H9 (cell line): ENCODE results near the gene SPOCD1. TPM values are rescaled to one million over a fixed set of nuclear protein-coding genes. Genes with fewer than 3 reads are reported as not detected.

Experiments used
- DNase-seq: peaks from one replicate; pipeline ENCODE4 v3.0.0-alpha.2; 2017
- H2AFZ ChIP-seq: one replicate; pipeline ENCODE4 v1.6.1; 2013; ENCODE audit warnings: mild to moderate bottlenecking, low read length, control low read depth, moderate library complexity
- H2AK5ac ChIP-seq: 2 replicates; pipeline ENCODE4 v1.6.1; 2013; ENCODE audit warnings: low read length, control low read depth, mixed read lengths; ENCODE audit not compliant: insufficient read length
- H2BK120ac ChIP-seq: one replicate; pipeline ENCODE4 v1.6.1; 2013; ENCODE audit warnings: low read depth, mild to moderate bottlenecking, low read length, control low read depth, inconsistent platforms; ENCODE audit not compliant: poor library complexity, severe bottlenecking
- H2BK12ac ChIP-seq: 2 replicates; pipeline ENCODE4 v1.6.1; 2013; ENCODE audit warnings: low read length, control low read depth, mixed read lengths, low read depth; ENCODE audit not compliant: insufficient read length
- H2BK15ac ChIP-seq: 2 replicates; pipeline ENCODE4 v1.6.1; 2013; ENCODE audit warnings: low read depth, low read length, control low read depth
- H2BK20ac ChIP-seq: one replicate; pipeline ENCODE4 v1.6.1; 2013; ENCODE audit warnings: low read depth, mild to moderate bottlenecking, low read length, control low read depth, inconsistent platforms; ENCODE audit not compliant: poor library complexity, severe bottlenecking
- H2BK5ac ChIP-seq: 2 replicates; pipeline ENCODE4 v1.6.1; 2013; ENCODE audit warnings: low read length, control low read depth, mixed read lengths; ENCODE audit not compliant: insufficient read length
- H3K14ac ChIP-seq: 2 replicates; pipeline ENCODE4 v1.6.1; 2013; ENCODE audit warnings: low read length, control low read depth; ENCODE audit not compliant: insufficient read depth
- H3K18ac ChIP-seq: 2 replicates; pipeline ENCODE4 v1.6.1; 2013; ENCODE audit warnings: low read depth, mild to moderate bottlenecking, mixed read lengths, low read length, control low read depth; ENCODE audit not compliant: insufficient read length
- H3K23ac ChIP-seq: 2 replicates; pipeline ENCODE4 v1.6.1; 2013; ENCODE audit warnings: low read length, control low read depth, mixed read lengths, low read depth; ENCODE audit not compliant: insufficient read length
- H3K23me2 ChIP-seq: 2 replicates; pipeline ENCODE4 v1.6.1; 2013; ENCODE audit warnings: low read depth, mild to moderate bottlenecking, mixed read lengths, low read length, control low read depth; ENCODE audit not compliant: insufficient read length, poor library complexity, severe bottlenecking
- H3K27ac ChIP-seq: 2 replicates; pipeline ENCODE4 v1.5.1; 2013; ENCODE audit warnings: low read length, control low read depth, mixed read lengths, low read depth; ENCODE audit not compliant: insufficient read length
- H3K27me3 ChIP-seq: 2 replicates; pipeline ENCODE4 v1.6.1; 2013; ENCODE audit warnings: low read length, control low read depth, inconsistent platforms; ENCODE audit not compliant: insufficient read depth
- H3K4ac ChIP-seq: 2 replicates; pipeline ENCODE4 v1.6.1; 2013; ENCODE audit warnings: low read depth, mild to moderate bottlenecking, control low read depth, inconsistent platforms, low read length, moderate library complexity
- H3K4me1 ChIP-seq: 2 replicates; pipeline ENCODE4 v1.6.1; 2013; ENCODE audit warnings: low read length, control low read depth, inconsistent platforms; ENCODE audit not compliant: insufficient read depth
- H3K4me2 ChIP-seq: 2 replicates; pipeline ENCODE4 v1.6.1; 2013; ENCODE audit warnings: low read length, control low read depth, mixed read lengths; ENCODE audit not compliant: insufficient read length, insufficient read depth
- H3K56ac ChIP-seq: 2 replicates; pipeline ENCODE4 v1.6.1; 2013; ENCODE audit warnings: low read depth, mild to moderate bottlenecking, mixed read lengths, low read length, control low read depth; ENCODE audit not compliant: insufficient read length
- H3K79me1 ChIP-seq: 2 replicates; pipeline ENCODE4 v1.6.1; 2013; ENCODE audit warnings: low read depth, mild to moderate bottlenecking, moderate library complexity, low read length, control low read depth, inconsistent platforms; ENCODE audit not compliant: insufficient read depth, poor library complexity, severe bottlenecking
- H3K79me2 ChIP-seq: 2 replicates; pipeline ENCODE4 v1.6.1; 2013; ENCODE audit warnings: low read length, control low read depth, inconsistent platforms; ENCODE audit not compliant: insufficient read depth
- H3K9ac ChIP-seq: 2 replicates; pipeline ENCODE4 v1.6.1; 2013; ENCODE audit warnings: low read length, control low read depth, mixed read lengths; ENCODE audit not compliant: insufficient read length; ENCODE audit errors: extremely low read depth
- H3K9me3 ChIP-seq: one replicate; pipeline ENCODE4 v1.6.1; 2013; ENCODE audit warnings: low read depth, low read length, inconsistent platforms; ENCODE audit not compliant: control insufficient read depth
- H3T11ph ChIP-seq: one replicate; pipeline ENCODE4 v1.6.1; 2013; ENCODE audit warnings: mild to moderate bottlenecking, low read length, control low read depth, inconsistent platforms
- H4K20me1 ChIP-seq: one replicate; pipeline ENCODE4 v1.6.1; 2013; ENCODE audit not compliant: control insufficient read depth, insufficient read length, insufficient read depth
- H4K5ac ChIP-seq: 2 replicates; pipeline ENCODE4 v1.6.1; 2013; ENCODE audit warnings: low read depth, mild to moderate bottlenecking, mixed read lengths, low read length, control low read depth; ENCODE audit not compliant: insufficient read length
- H4K8ac ChIP-seq: replicated peaks from 2 replicates; pipeline ENCODE4 v1.6.1; 2013; ENCODE audit warnings: low read length, control low read depth, mixed read lengths, low read depth; ENCODE audit not compliant: insufficient read length
- H4K91ac ChIP-seq: 2 replicates; pipeline ENCODE4 v1.6.1; 2013; ENCODE audit warnings: low read depth, mild to moderate bottlenecking, moderate library complexity, mixed read lengths, low read length, control low read depth; ENCODE audit not compliant: insufficient read length
- H3K27ac Mint-ChIP-seq, 3 experiments: 2 replicates in 2 of 3; 3 replicates in 1 of 3; pipeline ENCODE4 v1.8.0; 2020 to 2021; ENCODE audit warnings: mixed read lengths in 3 of 3, mild to moderate bottlenecking in 1 of 3, moderate library complexity in 1 of 3
- H3K27me3 Mint-ChIP-seq: 2 replicates; pipeline ENCODE4 v1.8.0; 2021; ENCODE audit warnings: low read depth, mild to moderate bottlenecking, moderate library complexity, mixed read lengths
- H3K36me3 Mint-ChIP-seq, 3 experiments: 2 replicates in 2 of 3; 3 replicates in 1 of 3; pipeline ENCODE4 v1.8.0; 2020 to 2021; ENCODE audit warnings: low read depth in 3 of 3, mixed read lengths in 3 of 3; ENCODE audit not compliant: insufficient read depth in 1 of 3
- H3K4me1 Mint-ChIP-seq, 2 experiments: 2 replicates each; pipeline ENCODE4 v1.8.0; 2020; ENCODE audit warnings: mixed read lengths in 2 of 2
- H3K4me3 Mint-ChIP-seq, 2 experiments: 2 replicates in 1 of 2; 3 replicates in 1 of 2; pipeline ENCODE4 v1.8.0; 2020 to 2021; ENCODE audit warnings: mild to moderate bottlenecking in 2 of 2, mixed read lengths in 2 of 2, moderate library complexity in 1 of 2
- H3K9me3 Mint-ChIP-seq, 2 experiments: 2 replicates in 1 of 2; 3 replicates in 1 of 2; pipeline ENCODE4 v1.8.0; 2020; ENCODE audit warnings: mild to moderate bottlenecking in 2 of 2, mixed read lengths in 2 of 2, moderate library complexity in 1 of 2
- CTCF ChIP-seq: fragments of 200-600 bp; sonication (generic); conservative IDR thresholded peaks from 3 replicates; pipeline ENCODE4 v1.8.0; 2021; ENCODE audit warnings: antibody characterized with exemption, mild to moderate bottlenecking
- WGBS: extraction: QIAGEN DNeasy Blood & Tissue Kit; methylation state at CpG from one replicate; pipeline ENCODE4 v1.1.7; 2013; ENCODE audit warnings: missing lambda C conversion rate, low lambda C conversion rate, mixed read lengths; ENCODE audit not compliant: insufficient read length; ENCODE audit errors: extremely low coverage; 5-methylcytosine and 5-hydroxymethylcytosine counted together
- total RNA-seq: library from RNA; stranded (reverse); gene quantifications from 2 replicates; pipeline ENCODE4 v1.2.1, GENCODE V29; 2021

Gene SPOCD1
- total RNA-seq, 1 experiment from 2014 or later = 1.5 TPM

DNA sequence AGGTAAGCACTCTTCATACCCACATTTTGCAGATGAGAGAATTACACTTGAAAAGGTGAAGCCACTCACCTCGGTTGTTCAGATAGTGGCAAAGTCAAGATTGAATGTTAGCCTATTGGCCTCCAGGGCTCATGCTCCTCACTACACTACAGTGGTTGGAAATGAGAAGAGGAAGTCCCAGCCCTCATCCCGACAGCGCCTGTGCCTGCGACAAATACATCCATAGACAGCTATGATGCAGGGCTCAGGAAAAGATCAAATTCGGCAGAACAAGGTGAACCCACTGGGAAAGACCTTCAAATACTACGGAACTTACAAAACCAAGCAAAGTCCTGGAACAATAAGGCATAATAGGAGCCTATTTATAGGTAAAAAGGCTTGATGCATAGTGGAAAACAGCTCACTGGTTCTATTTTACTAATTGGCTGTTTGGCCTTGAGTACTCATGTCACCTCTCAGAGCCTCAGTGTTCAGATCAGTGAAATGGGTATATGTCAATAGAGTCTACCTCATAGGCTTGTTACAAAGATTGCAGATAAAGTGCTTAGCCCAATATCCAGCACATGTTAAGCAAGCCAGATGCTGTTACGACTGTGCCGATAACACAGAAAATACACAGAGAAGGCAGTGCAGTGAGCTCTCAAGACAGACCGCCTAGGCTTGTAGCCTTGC, 3.5 kb downstream of the SPOCD1 start:
- Mint-ChIP-seq H3K4me3 (no peak overlapping the region), H3K27me3 (no peaks in the 10 kb centered on the region; the same call in 1 of the 2 replicates), H3K36me3 (no peaks in the 10 kb centered on the region), H3K9me3 (peaks cover 0 to 6% of the 10 kb centered on the region in 2 experiments; a peak in 2 of 5 replicates), H3K4me1 (peaks cover 8 to 10% of the 10 kb centered on the region in 2 experiments), H3K27ac (no peak overlapping the region)
- DNase-seq = no peak
- no peaks in the 10 kb centered on the region for H3K9me3 ChIP-seq
- H3K56ac ChIP-seq = no peak overlapping the region
- H2AK5ac ChIP-seq = no peak overlapping the region
- no peak overlapping the region for H2BK15ac ChIP-seq
- no peak overlapping the region for H4K8ac ChIP-seq
- no peak overlapping the region for H2BK120ac ChIP-seq
- no peaks in the 10 kb centered on the region for H3K27me3 ChIP-seq
- H3K4ac ChIP-seq = no peak overlapping the region
- no peak overlapping the region for H4K5ac ChIP-seq
- H3K18ac ChIP-seq = no peak overlapping the region
- H3K79me1 ChIP-seq = no peaks in the 10 kb centered on the region
- H4K91ac ChIP-seq = no peak overlapping the region
- TF ChIP-seq CTCF = no peak
- H3T11ph ChIP-seq = no peak overlapping the region
- no peak overlapping the region for H3K4me2 ChIP-seq
- H2AFZ ChIP-seq = no peak overlapping the region
- no peaks in the 10 kb centered on the region for H4K20me1 ChIP-seq
- no peaks in the 10 kb centered on the region for H3K79me2 ChIP-seq
- no CpG with 5 or more reads among the region's 9 CpGs for WGBS
- H3K23ac ChIP-seq = no peak overlapping the region
- H2BK12ac ChIP-seq = no peak overlapping the region
- no peaks in the 10 kb centered on the region for H3K23me2 ChIP-seq
- no peaks in the 10 kb centered on the region for H3K4me1 ChIP-seq
- no peak overlapping the region for H2BK5ac ChIP-seq
- no peak overlapping the region for H3K27ac ChIP-seq
- no peak overlapping the region for H3K14ac ChIP-seq
- no peak overlapping the region for H2BK20ac ChIP-seq
- H3K9ac ChIP-seq = no peak overlapping the region
